Ectodermal cell (in vitro differentiated cells): ENCODE results near the gene TUBD1.
"Not testable (repeated sequence)": the region's sequence is repeated elsewhere in the genome, so short reads cannot be mapped to it uniquely, and the experiment has no call there.

Experiments
- H3K27ac ChIP-seq: 2 replicates; pipeline ENCODE4 v1.7.0; 2013; ENCODE audit warnings: mild to moderate bottlenecking, low read depth, low read length; ENCODE audit not compliant: insufficient read depth, poor library complexity, severe bottlenecking
- H3K27me3 ChIP-seq: 2 replicates; pipeline ENCODE4 v1.7.0; 2013; ENCODE audit warnings: mild to moderate bottlenecking, low read length; ENCODE audit not compliant: insufficient read depth, control insufficient read depth, poor library complexity, severe bottlenecking
- H3K36me3 ChIP-seq: one replicate; pipeline ENCODE4 v1.7.0; 2013; ENCODE audit warnings: low read length; ENCODE audit not compliant: control insufficient read depth, insufficient read depth
- H3K4me1 ChIP-seq: one replicate; pipeline ENCODE4 v1.7.0; 2013; ENCODE audit warnings: low read length; ENCODE audit not compliant: control insufficient read depth, insufficient read depth
- H3K4me3 ChIP-seq: 2 replicates; pipeline ENCODE4 v1.7.0; 2013; ENCODE audit warnings: low read depth, low read length, control low read depth; ENCODE audit not compliant: insufficient read depth
- H3K9me3 ChIP-seq: 2 replicates; pipeline ENCODE4 v1.7.0; 2013; ENCODE audit warnings: mild to moderate bottlenecking, low read length, moderate library complexity; ENCODE audit not compliant: control insufficient read depth
- WGBS, 2 experiments: methylation state at CpG; one replicate each; pipeline ENCODE4 v1.1.7; 2013; ENCODE audit warnings: missing lambda C conversion rate in 2 of 2; 5-methylcytosine and 5-hydroxymethylcytosine counted together

TUBD1 gene

DNA sequence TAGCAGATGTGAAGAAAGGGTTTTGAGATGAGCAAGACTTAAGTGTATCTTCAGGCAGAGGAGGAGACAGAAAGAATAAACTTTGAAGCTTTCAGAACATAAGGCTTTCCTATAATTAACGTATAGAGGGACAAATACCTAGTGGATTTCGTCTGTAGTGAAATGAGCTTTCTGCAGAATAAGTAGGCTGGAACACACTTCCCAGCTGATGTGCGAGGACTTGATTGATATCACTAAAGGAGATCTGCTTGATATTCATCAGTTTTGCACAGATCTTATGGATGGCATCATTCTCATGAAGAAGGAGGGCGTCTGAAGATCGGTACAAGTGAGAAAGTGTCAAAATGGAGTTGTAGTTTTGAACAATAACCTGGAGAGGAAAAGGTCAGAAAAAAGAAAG, 14.8 kb downstream of the TUBD1 start:
- peaks cover 17% of the 10 kb centered on the region for H3K36me3 ChIP-seq
- 93 to 96% methylated on average over 5 of the region's 5 CpGs for WGBS, 2 experiments
- no peaks in the 10 kb centered on the region for H3K27me3 ChIP-seq

DNA sequence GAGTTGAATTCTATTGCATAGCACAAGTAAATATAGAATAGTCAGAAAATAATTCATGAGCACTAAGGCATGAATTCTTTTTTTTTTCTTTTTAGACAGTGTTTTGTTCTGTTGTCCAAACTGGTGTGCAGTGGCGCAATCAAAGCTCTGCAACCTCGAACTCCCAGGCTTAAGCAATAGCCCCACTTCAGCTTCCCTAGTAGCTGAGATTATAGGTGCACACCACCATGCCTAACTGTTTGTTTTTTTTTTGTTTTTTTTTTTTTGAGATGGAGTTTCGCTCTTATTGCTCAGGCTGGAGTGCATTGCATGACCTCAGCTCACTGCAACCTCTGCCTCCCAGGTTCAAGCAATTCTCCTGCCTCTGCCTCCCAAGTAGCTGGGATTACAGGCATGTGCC, 16.6 kb downstream of the TUBD1 start:
- H3K4me1 ChIP-seq: no peaks in the 10 kb centered on the region
- no peak overlapping the region for H3K4me3 ChIP-seq
- peaks cover 17% of the 10 kb centered on the region for H3K36me3 ChIP-seq
- 94 to 99% methylated on average over 3 of the region's 3 CpGs for WGBS, 2 experiments
- H3K9me3 ChIP-seq: no peaks in the 10 kb centered on the region
- no peak overlapping the region for H3K27ac ChIP-seq
- H3K27me3 ChIP-seq: no peaks in the 10 kb centered on the region

More for the DNA sequence above, 14.8 kb downstream of the TUBD1 start:
- Histone ChIP-seq H3K27ac (no peak overlapping the region), H3K9me3 (no peaks in the 10 kb centered on the region), H3K4me3 (no peak overlapping the region), H3K4me1 (no peaks in the 10 kb centered on the region)

DNA sequence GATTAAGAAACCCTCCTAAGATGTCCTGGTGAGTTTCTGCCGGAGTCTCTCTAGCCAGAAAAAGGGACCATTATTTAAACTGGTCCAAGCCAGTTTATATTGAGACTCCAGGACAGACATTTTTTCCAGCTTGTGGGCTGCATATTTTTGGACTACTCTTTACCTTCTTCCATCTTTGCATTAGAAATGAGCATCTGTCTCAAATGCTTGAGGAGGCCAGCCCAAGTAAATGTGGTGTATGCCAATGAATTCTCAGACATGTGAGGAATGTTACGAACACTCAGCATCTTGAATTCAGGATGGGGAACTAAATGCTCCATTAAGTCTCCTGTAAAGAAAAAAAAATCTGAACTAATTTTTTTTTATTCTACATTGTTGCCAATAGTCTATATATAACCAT, 18.4 kb downstream of the TUBD1 start:
- H3K36me3 ChIP-seq: peaks cover 15% of the 10 kb centered on the region
- 90 to 99% methylated on average over 2 of the region's 2 CpGs for WGBS, 2 experiments

DNA sequence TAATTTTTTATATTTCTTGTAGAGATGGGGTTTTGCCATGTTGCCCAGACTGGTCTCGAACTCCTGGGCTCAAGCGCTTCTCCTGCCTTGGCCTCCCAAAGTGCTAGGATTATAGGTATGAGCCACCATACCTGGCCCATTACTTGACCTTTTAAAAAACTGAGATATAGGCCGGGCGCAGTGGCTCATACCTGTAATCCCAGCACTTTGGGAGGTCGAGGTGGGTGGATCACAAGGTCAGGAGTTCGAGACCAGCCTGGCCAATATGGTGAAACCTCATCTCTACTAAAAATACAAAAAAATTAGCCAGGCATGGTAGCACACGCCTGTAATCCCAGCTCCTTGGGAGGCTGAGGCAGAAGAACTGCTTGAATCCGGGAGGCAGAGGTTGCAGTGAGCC, 19.3 kb downstream of the TUBD1 start:
- 90 to 94% methylated on average over 8 of the region's 8 CpGs for WGBS, 2 experiments
- not testable (repeated sequence) for H3K27me3 ChIP-seq, H3K9me3 ChIP-seq, H3K4me1 ChIP-seq, H3K4me3 ChIP-seq, H3K27ac ChIP-seq
- H3K36me3 ChIP-seq: peaks cover 15% of the 10 kb centered on the region

More for the DNA sequence above, 18.4 kb downstream of the TUBD1 start:
- Histone ChIP-seq H3K9me3 (no peaks in the 10 kb centered on the region), H3K27ac (no peak overlapping the region), H3K4me3 (no peak overlapping the region), H3K4me1 (no peaks in the 10 kb centered on the region), H3K27me3 (no peaks in the 10 kb centered on the region)

DNA sequence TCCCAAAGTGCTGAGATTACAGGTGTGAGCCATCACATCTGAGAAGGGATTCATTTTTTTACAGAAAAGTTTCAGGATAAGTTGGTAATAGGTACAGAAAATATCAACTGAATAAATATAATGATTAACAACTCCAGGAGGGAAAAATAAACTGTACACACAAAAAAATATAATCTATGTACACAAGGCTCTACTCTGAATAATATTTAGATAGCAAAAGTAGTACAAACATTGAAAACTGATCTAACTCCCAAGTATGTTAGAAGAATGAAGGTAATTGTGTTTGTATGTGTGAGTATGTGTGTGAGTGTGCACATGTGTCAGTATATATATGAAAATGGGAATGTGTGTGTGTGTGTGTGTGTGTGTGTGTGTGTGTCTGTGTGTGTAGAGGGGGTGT, 20.4 kb downstream of the TUBD1 start:
- H3K9me3 ChIP-seq: no peaks in the 10 kb centered on the region
- H3K4me1 ChIP-seq: no peaks in the 10 kb centered on the region
- H3K36me3 ChIP-seq: peaks cover 13% of the 10 kb centered on the region
- H3K4me3 ChIP-seq: no peak overlapping the region
- no peak overlapping the region for H3K27ac ChIP-seq
- no peaks in the 10 kb centered on the region for H3K27me3 ChIP-seq

DNA sequence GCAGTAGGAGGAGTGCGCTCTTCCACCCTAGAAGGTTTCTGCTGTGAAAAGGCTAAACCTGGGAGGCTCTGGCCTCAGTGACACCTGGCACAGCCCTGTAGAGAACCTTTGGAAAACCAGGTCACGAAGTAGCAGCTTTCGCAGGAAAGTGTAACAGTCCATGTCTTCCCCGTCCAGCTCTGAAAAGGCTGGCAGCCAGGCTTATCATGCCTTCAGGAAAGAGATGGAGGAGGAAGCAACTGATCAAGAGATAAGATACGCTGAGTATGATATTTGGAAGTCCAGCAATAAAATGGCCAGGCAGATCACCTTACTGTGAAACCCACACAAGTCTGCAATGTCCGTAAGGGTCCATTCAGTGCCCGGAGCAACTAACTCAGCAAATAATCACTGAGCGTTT, 22.3 kb downstream of the TUBD1 start:
- Histone ChIP-seq H3K27ac (no peak overlapping the region), H3K4me1 (no peaks in the 10 kb centered on the region), H3K4me3 (no peak overlapping the region), H3K9me3 (no peaks in the 10 kb centered on the region), H3K36me3 (peaks cover 6% of the 10 kb centered on the region), H3K27me3 (no peaks in the 10 kb centered on the region)
- WGBS, 2 experiments: 95 to 98% methylated on average over 8 of the region's 8 CpGs

DNA sequence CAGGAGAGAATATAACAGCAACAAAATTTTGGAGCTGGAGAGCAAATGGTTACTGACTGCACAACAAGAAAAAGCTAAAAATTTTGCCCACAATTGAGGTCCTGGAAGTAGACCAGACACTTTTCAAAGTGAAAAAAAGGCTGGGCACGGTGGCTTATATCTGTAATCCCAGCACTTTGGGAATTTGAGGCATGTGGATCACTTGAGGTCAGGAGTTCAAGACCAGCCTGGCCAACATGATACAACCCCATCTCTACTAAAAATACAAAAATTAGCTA, 22.9 kb downstream of the TUBD1 start:
- no peaks in the 10 kb centered on the region for H3K4me1 ChIP-seq
- no peaks in the 10 kb centered on the region for H3K9me3 ChIP-seq
- 84 to 89% methylated on average over 1 of the region's 1 CpG for WGBS, 2 experiments
- no peak overlapping the region for H3K27ac ChIP-seq
- no peaks in the 10 kb centered on the region for H3K27me3 ChIP-seq
- H3K4me3 ChIP-seq: no peak overlapping the region
- no peaks in the 10 kb centered on the region for H3K36me3 ChIP-seq

DNA sequence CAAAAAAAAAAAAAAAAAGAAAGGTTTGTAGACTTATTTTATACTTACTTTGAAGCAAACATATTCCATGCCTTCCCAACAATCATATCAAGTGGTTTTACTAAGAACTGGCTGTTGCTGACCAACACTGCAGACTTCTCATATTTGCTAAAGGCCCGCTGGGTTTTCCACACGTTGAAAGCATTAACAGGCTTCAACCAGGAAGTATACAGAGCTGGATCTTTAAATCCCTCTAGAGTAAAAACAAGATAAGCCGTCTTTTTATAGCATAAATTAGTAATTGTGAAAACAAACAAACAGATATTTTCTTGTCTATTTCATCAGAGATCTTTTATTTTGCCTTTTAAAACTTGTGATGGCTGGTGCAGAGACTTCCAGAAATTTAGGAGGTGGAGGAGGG, 29.1 kb downstream of the TUBD1 start:
- WGBS, 2 experiments: 96 to 97% methylated on average over 2 of the region's 3 CpGs
- peaks cover 3% of the 10 kb centered on the region for H3K36me3 ChIP-seq
- no peaks in the 10 kb centered on the region for H3K27me3 ChIP-seq
- no peak overlapping the region for H3K27ac ChIP-seq
- H3K4me1 ChIP-seq: no peaks in the 10 kb centered on the region
- H3K9me3 ChIP-seq: no peaks in the 10 kb centered on the region
- H3K4me3 ChIP-seq: no peak overlapping the region

DNA sequence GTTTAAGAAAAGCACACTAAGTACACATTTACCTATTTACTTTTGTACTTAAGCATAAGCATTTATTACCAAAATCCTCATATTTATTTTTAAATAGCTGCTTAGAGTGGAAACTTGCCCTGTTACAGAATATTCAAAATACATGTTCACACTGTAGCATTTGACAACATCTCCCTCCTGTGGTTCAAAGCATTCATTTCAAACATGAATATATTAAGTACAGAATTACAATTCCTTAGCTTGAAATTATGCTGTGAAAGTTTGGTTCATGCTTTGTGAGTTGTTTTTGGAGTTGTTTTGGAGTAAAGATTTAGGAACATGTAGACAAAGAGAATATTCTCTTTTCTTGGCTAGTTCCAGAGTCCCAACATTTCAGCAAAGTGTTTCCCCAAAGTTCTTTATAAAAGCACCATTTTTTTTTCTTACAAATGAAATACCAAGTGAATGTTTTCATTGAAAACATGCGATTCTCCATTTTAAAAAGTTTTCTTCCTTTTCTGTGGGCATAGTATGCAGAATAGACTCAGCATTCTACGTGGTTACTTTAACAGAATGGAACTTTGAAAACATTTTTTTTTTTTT, 33.2 kb downstream of the TUBD1 start:
- no peak overlapping the region for H3K4me3 ChIP-seq
- WGBS, 2 experiments: 87 to 92% methylated on average over 2 of the region's 2 CpGs

DNA sequence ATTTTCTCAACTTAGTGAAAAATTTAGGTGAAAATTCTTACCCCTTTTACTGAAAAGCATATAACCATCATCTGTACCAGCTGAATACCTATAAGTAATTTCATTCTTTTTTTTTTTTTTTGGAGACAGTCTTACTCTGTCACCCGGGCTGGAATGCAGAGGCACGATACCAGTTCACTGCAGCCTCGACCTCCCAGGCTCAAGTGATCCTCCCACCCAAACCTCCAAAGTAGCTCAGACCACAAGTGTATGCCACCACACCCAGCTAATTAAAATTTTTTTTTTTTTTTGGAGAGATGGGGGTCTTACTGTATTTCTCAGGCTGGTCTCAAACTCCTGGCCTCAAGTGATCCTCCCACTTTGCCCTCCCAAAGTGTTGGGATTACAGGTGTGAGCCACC, 33.8 kb downstream of the TUBD1 start:
- no peaks in the 10 kb centered on the region for H3K36me3 ChIP-seq
- no peaks in the 10 kb centered on the region for H3K9me3 ChIP-seq
- H3K4me1 ChIP-seq: no peaks in the 10 kb centered on the region
- H3K27me3 ChIP-seq: no peaks in the 10 kb centered on the region
- no peak overlapping the region for H3K27ac ChIP-seq
- 90 to 91% methylated on average over 3 of the region's 3 CpGs for WGBS, 2 experiments
- no peak overlapping the region for H3K4me3 ChIP-seq

More for the DNA sequence above, 33.2 kb downstream of the TUBD1 start:
- H3K27ac ChIP-seq: no peak overlapping the region
- no peaks in the 10 kb centered on the region for H3K9me3 ChIP-seq
- H3K36me3 ChIP-seq: peaks cover 3% of the 10 kb centered on the region
- no peaks in the 10 kb centered on the region for H3K27me3 ChIP-seq
- no peaks in the 10 kb centered on the region for H3K4me1 ChIP-seq

DNA sequence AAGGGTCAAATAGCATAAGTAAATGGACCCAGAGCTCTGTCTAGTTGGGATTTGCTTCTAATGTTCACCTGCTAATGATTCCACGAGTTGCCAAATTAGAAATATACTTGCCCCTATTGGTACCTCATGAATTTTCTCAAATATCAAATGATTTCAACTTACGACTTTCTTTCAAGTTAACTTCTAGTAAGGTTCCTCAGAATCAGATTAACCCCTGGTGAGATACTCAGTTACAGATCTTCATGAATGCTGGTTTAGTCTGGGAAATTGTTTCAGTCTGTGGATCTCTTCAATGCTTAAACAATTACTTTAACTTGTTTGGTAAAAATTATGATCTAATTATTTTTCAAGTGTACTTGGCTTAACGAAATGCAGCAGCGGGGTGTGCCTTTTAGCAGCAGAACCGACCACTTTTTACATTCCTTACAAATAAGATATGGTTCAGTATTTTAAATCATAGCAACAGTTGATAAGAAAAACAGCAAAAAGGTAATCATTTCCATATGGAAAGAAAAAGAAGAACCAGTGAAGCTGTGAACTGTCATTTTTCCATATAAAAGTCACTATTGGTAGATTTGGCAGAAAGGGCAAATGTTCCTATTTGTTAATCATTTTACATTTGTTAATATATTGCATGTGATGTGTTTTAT, 34.5 kb downstream of the TUBD1 start:
- 92 to 93% methylated on average over 2 of the region's 5 CpGs for WGBS, 2 experiments
- H3K4me1 ChIP-seq: no peaks in the 10 kb centered on the region
- H3K27ac ChIP-seq: no peak overlapping the region
- H3K4me3 ChIP-seq: no peak overlapping the region
- no peaks in the 10 kb centered on the region for H3K9me3 ChIP-seq
- no peaks in the 10 kb centered on the region for H3K36me3 ChIP-seq
- H3K27me3 ChIP-seq: no peaks in the 10 kb centered on the region
